ENCODE data around the gene DNASE1L2.
A peak's percentile ranks its signal among the peaks of the same experiment; 100 is the strongest.
"Not testable (repeated sequence)": the region's sequence is repeated elsewhere in the genome, so short reads cannot be mapped to it uniquely, and the experiment has no call there.

Gene DNASE1L2

GRCh38 chr16:2199095-2199494, 37.1 kb upstream of the DNASE1L2 start:
- H3K27me3 ChIP-seq, result no peaks in the 10 kb centered on the region
- H3K4me3 ChIP-seq (ENCODE audit: low read depth, low read length), result no peak overlapping the region
- H3K4me1 ChIP-seq, result peaks cover 14% of the 10 kb centered on the region
- no peaks in the 10 kb centered on the region for H3K36me3 ChIP-seq
- TF ChIP-seq CTCF (IDR thresholded peaks at IDR 0.05; ENCODE audit: low read depth, low read length), result no peak
- no peaks in the 10 kb centered on the region for H3K9me3 ChIP-seq
- peak; percentile 8 for DNase-seq

- no peak for DNase-seq
- TF ChIP-seq CTCF (IDR thresholded peaks at IDR 0.05; ENCODE audit: low read depth, low read length), result no peak
- Histone ChIP-seq H3K27me3 (no peaks in the 10 kb centered on the region), H3K9me3 (no peaks in the 10 kb centered on the region), H3K4me3 (ENCODE audit: low read depth, low read length) (no peak overlapping the region), H3K36me3 (no peaks in the 10 kb centered on the region), H3K4me1 (peaks cover 8% of the 10 kb centered on the region)
These were observed 36.6 kb upstream of the DNASE1L2 start for GRCh38 chr16:2199621-2200139.

- no peak for TF ChIP-seq CTCF (IDR thresholded peaks at IDR 0.05; ENCODE audit: low read depth, low read length)
- DNase-seq, result no peak
- H3K4me1 ChIP-seq, result peaks cover 4% of the 10 kb centered on the region
- no peak overlapping the region for H3K4me3 ChIP-seq (ENCODE audit: low read depth, low read length)
- H3K36me3 ChIP-seq, result no peaks in the 10 kb centered on the region
- H3K27me3 ChIP-seq, result no peaks in the 10 kb centered on the region
- H3K9me3 ChIP-seq, result no peaks in the 10 kb centered on the region
These were observed 35.9 kb upstream of the DNASE1L2 start for GRCh38 chr16:2200313-2200712.

- not testable (repeated sequence) for H3K27me3 ChIP-seq; H3K4me1 ChIP-seq; H3K9me3 ChIP-seq; DNase-seq; H3K4me3 ChIP-seq (ENCODE audit: low read depth, low read length)
- peaks cover 16% of the 10 kb centered on the region for H3K36me3 ChIP-seq
These were observed 33.0 kb upstream of the DNASE1L2 start for GRCh38 chr16:2203119-2203688.

- Histone ChIP-seq H3K27me3 (no peaks in the 10 kb centered on the region), H3K4me3 (ENCODE audit: low read depth, low read length) (peak overlapping the region; percentile 80), H3K36me3 (peaks cover 29% of the 10 kb centered on the region), H3K4me1 (peaks cover 9% of the 10 kb centered on the region), H3K9me3 (no peaks in the 10 kb centered on the region)
- no peak for DNase-seq
- no peak for TF ChIP-seq CTCF (IDR thresholded peaks at IDR 0.05; ENCODE audit: low read depth, low read length)
These were observed 31.7 kb upstream of the DNASE1L2 start for GRCh38 chr16:2204416-2205103.

GRCh38 chr16:2205104-2205966, 30.9 kb upstream of the DNASE1L2 start, which contains the start of gene MLST8:
Gene MLST8, plus strand, starts transcription at chr16:2205454. Its CDS starts 632 bp downstream, at chr16:2206086.
- H3K4me3 ChIP-seq (ENCODE audit: low read depth, low read length), result peak within 1 kb of the TSS; percentile 80
- H3K4me1 ChIP-seq, result peaks cover 9% of the 10 kb centered on the region
- peak; percentile 90 for DNase-seq
- no peaks in the 10 kb centered on the region for H3K27me3 ChIP-seq
- peak; percentile 20; the same call in 1 of the 2 replicates for TF ChIP-seq CTCF (IDR thresholded peaks at IDR 0.05; ENCODE audit: low read depth, low read length)
- no peaks in the 10 kb centered on the region for H3K9me3 ChIP-seq
- H3K36me3 ChIP-seq, result peaks cover 36% of the 10 kb centered on the region
